COLO668 (cell line): ENCODE data around the gene AK1.

Experiments used
- DNase-seq: peaks from one replicate; lab custom pipeline; 2025; ENCODE audit not compliant: unreplicated experiment; lab: John Stamatoyannopoulos, UW

AK1 gene, protein sequence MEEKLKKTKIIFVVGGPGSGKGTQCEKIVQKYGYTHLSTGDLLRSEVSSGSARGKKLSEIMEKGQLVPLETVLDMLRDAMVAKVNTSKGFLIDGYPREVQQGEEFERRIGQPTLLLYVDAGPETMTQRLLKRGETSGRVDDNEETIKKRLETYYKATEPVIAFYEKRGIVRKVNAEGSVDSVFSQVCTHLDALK

DNA sequence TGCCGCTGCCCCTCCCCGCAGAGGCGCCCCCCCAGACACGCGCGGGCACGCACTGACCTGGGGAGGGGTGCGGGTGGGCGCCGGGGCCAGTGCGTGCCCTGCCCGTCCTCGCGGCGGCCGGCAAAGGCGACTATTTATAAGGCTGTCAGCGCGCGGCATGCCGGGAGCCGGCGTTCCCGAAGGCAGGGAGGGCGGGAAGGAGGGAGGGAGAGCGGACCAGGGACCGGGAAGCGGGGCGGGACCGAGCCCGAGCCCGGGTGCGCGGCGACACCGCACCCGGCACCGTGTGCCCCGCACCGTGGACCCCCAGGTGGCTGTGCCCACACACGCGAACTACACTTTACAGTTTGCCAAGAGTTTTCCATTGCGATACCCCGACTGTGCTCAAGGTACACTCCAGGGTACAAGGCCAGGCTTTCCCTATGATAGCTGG is at the start of gene AK1:
AK1 (minus strand) TSS at position 110 of the 433 bp plus-strand sequence. CDS start 3,058 bp downstream, outside the sequence.
- DNase-seq: peak; percentile 84

DNA sequence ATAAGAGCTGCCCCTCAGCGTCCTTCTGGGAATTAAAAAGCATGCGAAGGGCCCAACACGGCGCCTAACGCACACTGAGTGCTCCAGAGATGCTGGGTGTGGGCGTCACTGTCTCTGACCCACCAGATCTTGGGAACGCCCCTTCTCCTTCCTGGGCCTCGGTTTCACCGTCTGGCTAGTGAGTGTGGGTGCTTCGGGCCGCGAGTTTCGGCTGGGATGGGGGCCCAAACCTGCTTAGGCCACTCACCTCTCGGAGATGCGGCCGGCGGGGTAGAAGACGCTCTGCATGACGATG is 49.4 kb upstream of the AK1 start:
- no peak for DNase-seq

DNA sequence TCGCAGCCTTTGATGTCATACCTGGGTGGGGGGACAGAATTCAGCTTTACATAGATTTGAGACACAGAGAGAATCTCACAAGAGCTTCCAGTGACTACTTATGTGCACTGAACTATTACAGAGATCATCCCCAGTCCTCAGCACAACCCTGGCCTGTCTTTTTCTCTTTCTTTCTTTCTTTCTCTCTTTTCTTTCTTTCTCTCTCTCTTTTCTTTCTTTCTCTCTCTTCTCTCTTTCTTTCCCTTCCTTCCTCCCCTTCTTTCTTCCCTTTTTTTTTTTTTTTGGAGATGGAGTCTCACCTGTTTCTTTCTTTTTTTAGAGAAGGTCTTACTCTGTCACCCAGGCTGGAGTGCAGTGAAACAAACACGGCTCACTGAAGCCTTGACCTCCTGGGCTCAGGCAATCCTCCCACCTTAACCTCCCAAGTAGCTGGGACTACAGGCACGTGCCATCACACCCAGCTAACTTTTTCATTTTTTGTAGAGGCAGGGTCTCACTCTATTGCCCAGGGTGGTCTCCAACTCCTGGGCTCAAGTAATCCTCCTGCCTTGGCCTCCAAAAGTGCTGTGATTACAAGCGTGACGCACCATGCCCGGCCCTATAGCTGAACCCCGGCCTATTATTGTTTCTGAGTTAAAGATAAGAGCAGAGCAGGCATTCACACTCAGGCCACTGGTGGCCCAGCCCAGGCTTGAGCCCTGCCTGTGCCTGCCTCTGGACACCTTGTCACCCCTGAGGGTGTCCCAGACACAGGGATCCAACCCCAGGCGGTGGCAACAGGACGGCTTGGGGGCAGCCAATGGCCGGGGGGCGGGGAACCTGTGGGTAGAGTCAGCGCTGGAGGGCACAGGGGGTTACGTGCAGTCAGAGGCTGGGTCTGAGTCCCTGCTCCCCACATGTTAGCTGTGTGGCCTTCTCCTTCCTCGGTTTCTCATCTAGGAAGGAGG is 48.8 kb upstream of the AK1 start:
- DNase-seq: no peak

DNA sequence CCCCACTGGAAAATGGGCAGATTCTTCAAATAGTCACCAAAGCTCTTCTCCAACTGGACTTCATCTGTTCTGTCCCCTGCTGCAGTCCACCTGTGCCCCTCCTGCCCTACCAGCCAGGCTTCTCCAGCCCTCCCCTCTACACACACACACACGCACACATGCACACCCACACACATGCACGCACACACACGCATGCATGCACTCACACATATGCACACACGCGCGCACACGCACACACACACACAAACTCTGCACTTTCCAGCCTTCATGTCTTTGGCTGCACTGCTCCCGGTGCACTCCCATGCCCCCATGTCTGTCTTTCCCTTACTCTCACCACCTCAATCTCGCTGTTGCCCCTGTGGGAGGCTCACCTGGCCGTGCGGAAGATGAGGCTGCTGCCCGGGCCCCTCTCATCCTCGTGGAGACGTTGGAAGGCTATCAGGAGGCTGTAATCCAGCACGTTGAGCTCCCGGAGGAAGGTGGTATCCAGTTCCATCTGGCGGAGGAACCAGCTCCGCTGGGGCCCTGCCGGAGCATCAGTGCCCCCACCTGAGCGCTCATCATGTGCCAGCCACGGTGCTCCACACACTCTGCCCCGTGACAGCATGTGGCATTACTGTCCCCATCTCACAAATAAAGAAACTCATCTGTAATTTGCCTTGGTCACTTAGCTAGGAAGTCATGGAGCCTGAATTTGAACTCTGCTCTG is 47.4 kb upstream of the AK1 start:
- DNase-seq: no peak

DNA sequence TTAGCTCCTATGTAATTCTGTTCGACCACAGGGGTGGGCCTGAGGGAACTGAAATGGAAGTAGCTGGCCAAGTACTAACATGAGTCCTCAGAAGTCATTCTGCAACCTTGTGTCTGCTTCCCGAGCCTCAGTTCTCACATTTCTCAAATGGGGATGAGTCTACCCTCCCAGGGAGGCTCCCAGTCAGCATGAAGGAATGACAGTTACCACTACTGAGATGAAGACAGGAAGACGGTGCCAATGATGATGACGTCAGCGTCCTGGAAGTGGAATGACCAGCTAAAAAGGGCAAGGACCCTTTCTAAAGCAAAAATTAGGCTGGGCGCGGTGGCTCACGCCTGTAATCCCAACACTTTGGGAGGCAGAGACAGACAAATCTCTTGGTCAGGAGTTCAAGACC is 46.3 kb upstream of the AK1 start:
- no peak for DNase-seq

DNA sequence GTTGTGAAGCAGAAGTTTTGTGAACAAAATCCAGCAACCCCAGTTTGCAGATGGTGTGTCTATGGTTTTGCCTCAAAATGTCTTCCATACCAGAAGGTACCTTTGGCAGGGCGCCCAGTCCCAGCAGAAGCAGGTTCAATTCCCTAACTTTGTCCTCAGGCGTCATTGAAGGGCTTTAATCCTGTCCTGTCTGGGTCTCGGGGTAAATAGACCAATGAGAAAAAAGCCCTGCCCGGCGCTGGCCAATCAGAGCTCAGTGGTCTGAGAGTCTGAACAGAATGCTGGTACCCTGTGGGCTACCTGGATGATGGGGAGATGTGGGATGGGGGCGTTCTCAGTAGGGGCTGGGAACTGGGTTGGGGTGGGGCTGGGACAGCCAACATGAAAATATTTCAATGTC is 45.6 kb upstream of the AK1 start:
- DNase-seq: no peak

DNA sequence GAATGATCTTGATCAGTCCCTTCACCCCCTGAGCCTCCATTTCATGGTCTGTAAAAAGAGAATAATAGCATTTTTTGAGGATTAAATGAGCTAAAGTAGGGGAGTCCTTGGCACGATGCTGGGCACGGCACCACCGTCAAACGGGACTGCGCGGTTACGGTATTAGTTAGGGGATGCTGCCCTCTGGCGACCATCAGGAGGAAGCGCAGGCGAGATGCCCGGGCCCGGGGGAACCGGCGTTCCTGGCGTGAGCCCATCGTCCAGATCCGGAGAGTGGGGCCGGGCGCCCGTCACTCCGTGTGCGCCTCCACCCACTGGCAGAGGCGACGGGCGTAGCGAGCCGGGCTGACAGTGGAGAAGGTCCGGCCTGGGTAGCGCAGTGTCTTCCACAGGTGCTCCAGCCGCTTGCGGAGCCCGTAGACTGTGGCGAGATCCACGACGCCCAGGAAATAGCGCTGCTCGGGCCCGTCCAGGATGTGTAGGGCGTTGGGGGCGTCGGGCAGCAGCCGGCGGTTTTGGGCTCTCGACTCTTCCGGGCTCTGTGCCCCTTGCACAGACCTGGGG is 44.2 kb upstream of the AK1 start:
- DNase-seq: peak; percentile 65

DNA sequence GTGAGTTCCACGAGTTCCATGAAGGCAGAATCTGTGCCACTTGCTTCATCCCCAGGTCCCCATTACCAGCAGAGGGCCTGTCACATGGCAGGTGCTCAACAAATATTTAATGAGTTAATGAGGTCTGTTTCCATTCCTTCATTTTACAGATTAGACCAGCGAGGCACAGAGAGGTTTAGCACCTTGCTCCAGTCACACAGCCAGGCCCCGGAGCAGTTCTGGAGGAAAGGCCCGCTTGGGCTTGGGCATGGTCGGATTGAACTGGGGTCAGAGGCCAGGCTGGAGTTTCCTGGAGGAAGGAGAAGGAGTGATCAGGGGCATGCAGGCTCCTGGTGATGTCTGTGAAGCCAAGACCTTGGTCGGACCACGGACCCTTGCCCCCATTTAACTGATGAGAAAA is 43.3 kb upstream of the AK1 start:
- DNase-seq: no peak

DNA sequence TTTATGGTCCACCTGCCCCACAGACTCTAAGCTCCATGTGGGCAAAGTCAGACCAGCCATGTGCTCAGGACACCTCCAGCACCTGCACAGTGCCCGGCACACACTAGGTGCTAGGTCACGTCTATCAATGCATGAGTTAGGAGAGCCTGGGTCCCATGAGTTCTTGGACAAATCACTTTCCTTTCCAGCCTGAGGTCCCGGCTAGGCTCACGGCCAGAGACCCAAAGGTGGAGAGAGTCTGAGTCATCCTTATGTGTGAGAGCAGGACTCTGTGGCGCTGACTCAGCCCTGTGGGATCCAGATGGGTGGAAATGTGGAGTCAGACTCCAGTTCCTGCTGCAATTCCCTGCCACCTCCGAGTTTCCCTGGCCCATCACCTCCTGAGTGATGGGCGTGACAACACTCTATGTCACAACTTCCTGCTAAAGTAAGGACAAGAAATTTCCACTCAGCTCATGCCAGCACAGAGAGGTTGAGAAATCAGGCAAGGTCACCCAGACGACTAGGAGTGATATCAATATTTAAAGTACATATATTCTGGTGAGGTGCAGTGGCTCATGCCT is 41.9 kb upstream of the AK1 start:
- peak; percentile 53 for DNase-seq

DNA sequence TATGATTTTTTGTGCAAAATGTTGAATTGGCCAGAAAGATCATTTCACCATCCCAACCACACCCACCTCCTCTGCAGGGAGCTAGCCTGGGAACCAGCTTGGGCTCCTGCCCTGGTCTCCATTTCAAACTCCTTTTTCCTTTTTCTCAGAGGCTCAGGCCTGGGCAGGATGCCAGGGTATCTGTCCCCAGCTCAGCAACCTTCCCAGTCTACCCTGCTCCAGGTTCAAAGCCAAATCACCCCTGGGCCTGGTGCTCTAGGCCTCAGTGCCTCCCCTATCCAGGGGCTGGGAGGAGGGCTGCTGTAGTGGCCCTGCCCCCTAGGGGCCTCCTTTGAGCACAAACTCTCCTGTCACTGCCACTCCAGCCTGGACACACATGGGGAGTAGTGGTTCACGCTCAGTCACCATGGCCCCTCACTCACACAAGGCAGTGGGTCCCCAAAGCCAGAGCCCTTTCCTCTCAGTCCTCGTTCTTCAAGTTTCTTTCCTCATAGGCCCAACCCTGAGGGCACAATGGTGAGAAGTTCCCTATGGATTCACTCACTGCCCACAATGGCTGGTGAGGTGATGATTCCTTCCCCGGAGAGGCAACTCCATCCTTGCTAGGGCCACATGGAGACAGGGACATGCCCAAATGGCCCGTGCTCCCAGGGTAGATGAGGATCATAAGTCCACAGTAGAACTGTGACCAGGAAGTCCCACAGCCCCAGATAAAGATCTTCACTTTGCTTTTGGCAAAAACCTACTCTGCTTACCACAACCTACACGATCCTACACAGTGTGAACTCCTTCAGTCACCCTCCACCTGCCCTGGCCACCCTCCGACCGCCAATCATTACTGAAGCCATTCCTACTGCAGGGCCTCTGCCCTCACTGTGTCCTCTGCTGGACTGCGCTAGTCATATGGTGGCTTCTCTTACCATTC is 41.0 kb upstream of the AK1 start:
- no peak for DNase-seq

DNA sequence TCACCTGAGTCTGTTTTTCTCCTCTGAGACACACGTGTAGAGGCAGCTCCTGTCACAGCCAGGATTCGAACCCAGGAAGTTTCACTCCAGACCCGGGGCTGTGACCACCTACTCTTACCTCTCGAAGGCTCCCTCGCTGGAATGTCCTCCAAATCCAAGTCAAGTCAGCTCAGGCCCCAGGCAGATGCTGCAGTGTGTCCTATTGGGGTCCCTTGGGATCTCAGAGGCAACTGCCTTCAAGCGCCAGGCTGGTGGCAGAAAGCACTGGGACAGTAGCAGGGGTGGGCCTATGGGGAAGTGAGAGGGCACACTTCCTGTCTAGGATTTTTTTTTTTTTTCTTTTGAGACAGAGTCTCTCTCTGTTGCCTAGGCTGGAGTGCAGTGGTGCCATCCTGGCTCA is 40.1 kb upstream of the AK1 start:
- no peak for DNase-seq

DNA sequence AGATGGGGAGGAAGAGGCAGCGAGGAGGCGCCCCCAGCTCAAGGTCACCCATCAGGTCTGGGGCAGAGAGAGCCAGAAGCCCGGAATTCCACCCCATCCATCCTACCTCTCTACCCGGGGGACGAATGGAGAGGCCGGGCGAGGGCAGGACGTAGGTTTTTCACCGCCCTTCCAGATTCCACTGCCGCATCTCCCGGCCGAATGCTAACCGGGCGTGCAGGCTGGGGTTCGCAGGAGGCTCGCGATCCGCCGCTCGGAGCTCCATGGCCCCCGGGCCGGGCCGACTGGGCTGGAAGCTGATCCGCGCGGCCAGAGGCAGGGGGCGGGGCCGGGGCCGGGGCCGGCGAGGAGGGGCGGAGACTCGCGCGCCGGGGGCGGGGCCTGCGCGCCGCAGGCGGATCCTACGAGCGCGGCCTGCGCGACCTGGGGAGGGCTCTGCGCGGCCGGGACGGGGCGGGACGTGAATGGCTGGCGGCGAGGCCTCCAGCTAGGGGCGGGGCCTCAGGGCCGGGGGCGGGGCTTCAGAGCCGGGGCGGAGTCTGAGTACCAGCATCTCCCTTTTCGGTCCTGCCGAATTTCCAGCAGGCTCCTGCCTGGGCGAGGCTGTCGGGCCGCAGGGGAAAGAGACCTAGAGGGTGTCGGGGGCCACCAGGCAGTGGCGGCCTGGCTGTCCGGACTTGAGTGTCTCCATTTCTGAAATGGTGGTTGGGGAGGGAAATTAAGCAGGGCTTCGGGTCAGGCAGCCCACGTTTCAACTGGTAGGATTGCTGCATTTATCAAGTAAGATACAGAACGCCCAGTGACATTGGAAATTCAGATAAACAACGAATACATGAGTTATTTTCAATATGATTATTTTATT is 39.5 kb upstream of the AK1 start, which contains the start of gene ST6GALNAC4:
ST6GALNAC4 (minus strand) TSS at position 322 of the 862 bp plus-strand sequence. CDS start 622 bp downstream, outside the sequence.
- DNase-seq: peak; percentile 94

DNA sequence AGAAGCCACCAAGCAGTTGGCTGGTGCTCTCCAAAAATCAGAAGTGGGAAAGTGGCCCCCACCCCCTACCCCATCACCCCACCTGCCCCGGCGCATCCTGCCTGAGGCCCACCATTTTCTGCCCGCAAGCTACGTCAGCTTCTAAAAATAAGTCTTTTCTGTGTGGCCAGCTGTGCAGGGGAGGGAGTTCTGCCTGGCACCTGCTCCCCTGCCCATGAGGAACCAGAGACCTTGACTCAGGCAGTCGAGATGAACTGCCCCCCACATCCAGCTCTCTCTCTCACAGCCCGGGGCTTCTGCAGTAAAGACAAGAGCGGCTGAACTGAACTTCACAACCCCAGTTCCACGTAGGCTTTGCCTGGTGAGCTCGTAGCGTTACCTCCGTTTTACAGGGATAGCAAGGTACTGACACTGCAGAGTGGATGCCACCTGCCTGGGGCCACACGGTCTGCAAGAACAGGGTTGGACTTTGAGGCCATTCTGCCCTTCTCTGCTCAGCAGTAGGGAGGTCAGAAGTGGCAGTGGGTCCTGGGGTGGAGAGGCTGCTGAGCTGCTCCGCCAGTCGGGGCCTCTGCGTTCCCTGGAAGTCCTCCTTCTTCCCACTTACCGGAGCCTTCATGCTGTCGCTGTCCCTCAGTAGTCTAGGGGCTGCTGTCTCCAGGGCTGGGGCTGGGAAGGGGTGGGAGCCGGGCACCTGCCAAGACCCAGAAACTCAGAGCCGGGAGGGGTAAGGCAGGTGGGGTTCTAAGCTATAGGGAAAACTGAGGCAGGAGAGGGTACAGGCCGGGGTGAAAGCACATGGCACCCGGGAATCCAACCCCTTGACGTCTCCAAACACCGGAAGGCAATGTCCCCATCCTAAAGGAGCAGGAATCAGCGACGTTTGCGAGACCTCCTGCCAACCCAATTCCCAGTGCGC is 38.6 kb upstream of the AK1 start:
- DNase-seq: peak; percentile 80

DNA sequence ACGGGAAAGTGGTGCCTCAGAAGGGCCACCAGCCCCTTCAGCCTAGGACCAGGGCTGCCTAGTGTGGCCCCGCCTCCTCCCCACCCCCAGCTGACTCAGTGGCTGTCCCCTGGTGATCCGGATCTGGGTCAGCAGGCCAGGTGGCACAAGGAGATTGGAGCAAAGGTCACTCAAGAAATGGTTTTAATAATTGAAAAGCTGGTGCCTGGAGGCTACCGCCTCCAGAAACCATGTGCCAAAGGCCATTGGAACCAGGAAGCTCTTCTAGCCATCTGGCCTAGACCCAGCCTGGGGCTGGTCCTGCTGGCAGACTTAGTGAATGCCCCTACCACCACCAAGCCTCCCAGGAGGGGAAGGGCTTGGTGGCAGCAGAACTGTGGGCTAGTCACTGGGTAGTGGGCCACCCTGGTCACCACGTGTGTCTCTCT is 37.9 kb upstream of the AK1 start:
- peak; percentile 63 for DNase-seq

DNA sequence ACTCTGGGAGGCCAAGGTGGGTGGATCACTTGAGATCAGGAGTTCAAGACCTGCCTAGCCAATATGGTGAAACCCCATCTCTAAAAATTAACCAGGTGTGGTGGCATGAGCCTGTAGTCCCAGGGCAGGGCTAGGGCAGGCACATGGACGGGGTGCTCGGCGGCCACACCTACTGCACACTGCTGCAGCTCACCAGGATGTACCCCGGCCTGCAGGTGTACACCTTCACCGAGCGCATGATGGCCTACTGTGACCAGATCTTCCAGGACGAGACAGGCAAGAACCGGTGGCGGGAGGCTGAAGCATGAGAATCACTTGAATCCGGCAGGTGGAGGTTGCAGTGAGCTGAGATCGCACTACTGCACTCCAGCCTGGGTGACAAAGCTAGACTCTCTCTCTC is 36.2 kb upstream of the AK1 start:
- DNase-seq: peak; percentile 28

DNA sequence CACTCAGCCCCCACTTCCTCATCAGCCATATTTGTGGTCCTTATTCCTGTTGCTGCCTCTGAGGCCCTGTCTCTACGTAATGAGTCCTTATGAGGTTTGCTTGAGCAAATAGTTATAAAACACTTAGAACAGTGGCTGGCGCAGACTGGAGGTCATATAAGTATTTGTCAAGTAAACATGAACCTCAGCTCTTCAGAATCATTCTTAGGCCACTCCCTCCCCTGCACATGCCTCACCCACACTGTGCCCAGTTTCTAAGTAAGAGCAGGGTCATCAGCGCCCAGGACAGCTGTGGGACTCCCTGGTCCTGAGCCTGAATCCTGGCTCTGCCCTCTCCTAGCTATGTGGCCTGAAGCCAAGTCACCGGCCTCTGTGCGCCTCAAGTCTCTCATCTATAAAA is 35.4 kb upstream of the AK1 start:
- DNase-seq: peak; percentile 24

DNA sequence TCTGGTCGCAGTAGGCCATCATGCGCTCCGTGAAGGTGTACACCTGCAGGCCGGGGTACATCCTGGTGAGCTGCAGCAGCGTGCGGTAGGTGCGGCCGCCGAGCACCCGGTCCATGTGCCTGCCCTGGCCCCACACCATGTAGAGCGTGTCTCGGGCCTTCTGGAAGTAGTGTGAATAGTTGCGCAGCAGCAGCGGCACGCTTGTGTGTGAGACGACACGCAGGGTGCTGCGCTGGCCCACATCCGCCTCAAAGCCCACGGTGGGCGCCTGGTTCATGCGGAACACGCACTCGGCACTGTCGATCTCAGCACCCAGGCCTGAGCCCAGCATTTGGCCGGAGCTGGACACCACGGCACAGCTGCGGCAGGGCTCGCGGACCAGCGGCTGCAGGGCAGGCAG is 34.8 kb upstream of the AK1 start:
- no peak for DNase-seq

DNA sequence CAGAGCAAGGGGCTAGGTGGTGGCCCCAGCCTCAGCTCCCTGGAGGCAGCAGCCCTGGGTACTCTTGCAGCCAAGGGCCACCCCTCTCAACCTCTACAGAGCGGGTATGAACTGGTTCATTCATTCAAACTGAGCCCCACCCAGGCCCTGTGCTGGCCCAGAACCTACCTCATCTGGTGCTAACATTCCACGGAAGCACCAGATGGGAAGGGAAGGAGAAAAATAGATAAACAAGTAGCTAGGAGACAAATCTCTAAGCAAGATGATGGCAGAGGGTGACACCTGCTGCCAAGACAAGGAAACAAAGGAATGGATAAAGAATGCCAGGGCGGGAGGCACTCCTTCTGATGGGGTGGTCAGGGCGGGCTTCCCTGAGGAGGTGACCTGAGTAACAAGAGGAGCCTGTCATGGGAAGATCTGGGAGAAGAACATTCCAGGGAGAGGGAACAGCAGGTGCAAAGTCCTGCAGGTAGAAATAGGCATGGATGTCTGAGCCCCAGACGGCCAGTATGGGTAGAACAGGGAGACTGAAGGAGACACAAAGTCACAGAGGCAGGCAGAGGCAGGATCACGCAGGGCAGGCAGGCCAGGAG is 33.2 kb upstream of the AK1 start:
- no peak for DNase-seq
